A673 (cell line): ENCODE results near the gene KMT5B. TPM values are rescaled to one million over a fixed set of nuclear protein-coding genes. Genes with fewer than 3 reads are reported as not detected.

Experiments used
- BruUV-seq: library from RNA; stranded (reverse); fragments of 400-500 nt; replicated peaks from 2 replicates; lab custom pipeline; 2021; lab: Mats Ljungman, UMichigan
- CTCF ChIA-PET: fragments of 300-600 bp; sonication (Branson Sonifier 250); formaldehyde crosslinking; loops from one replicate; lab custom pipeline; 2022; ENCODE audit warnings: antibody characterized with exemption; lab: Charles Lee
- POLR2A ChIA-PET: fragments of 300-600 bp; sonication (Branson Sonifier 250); formaldehyde crosslinking; loops from one replicate; lab custom pipeline; 2022; ENCODE audit warnings: antibody characterized with exemption; ENCODE audit not compliant: low non-redundant PET; lab: Charles Lee
- DNase-seq: peaks from one replicate; pipeline ENCODE4 v3.0.0-alpha.2; 2015; ENCODE audit warnings: low spot score
- H3K27ac ChIP-seq: fragments of 200-600 bp; sonication (generic); 2 replicates; pipeline ENCODE4 v1.5.1; 2016; ENCODE audit warnings: mixed run types, low read depth, mild to moderate bottlenecking, mixed read lengths, antibody characterized with exemption, low read length; ENCODE audit not compliant: poor library complexity, severe bottlenecking
- H3K27me3 ChIP-seq: fragments of 200-600 bp; sonication (generic); replicated peaks from 2 replicates; pipeline ENCODE4 v1.6.1; 2017; ENCODE audit warnings: mixed run types, low read depth, mild to moderate bottlenecking, mixed read lengths, antibody characterized with exemption, low read length; ENCODE audit not compliant: insufficient read depth, poor library complexity
- H3K36me3 ChIP-seq: fragments of 200-600 bp; sonication (generic); 2 replicates; pipeline ENCODE4 v1.6.1; 2016; ENCODE audit warnings: mixed run types, mild to moderate bottlenecking, mixed read lengths, antibody characterized with exemption, low read length; ENCODE audit not compliant: insufficient read depth, poor library complexity, severe bottlenecking
- H3K4me1 ChIP-seq: fragments of 200-600 bp; sonication (generic); 2 replicates; pipeline ENCODE4 v1.6.1; 2017; ENCODE audit warnings: mixed run types, mild to moderate bottlenecking, mixed read lengths, antibody characterized with exemption, low read length; ENCODE audit not compliant: insufficient read depth, poor library complexity, severe bottlenecking
- H3K4me3 ChIP-seq: fragments of 200-600 bp; sonication (generic); 2 replicates; pipeline ENCODE4 v1.5.1; 2016; ENCODE audit warnings: low read depth, mixed run types, mild to moderate bottlenecking, mixed read lengths, low read length; ENCODE audit not compliant: poor library complexity, severe bottlenecking
- H3K9me3 ChIP-seq: fragments of 200-600 bp; sonication (generic); 2 replicates; pipeline ENCODE4 v1.6.1; 2016; ENCODE audit warnings: mixed run types, low read depth, mild to moderate bottlenecking, mixed read lengths, antibody characterized with exemption, low read length; ENCODE audit not compliant: poor library complexity, severe bottlenecking
- CTCF ChIP-seq: fragments of 300-800, 200-600 bp; sonication (generic); conservative IDR thresholded peaks from 2 replicates; pipeline ENCODE4 v1.5.1; 2017; ENCODE audit warnings: low read depth, mild to moderate bottlenecking, antibody characterized with exemption, low read length, moderate library complexity, mixed read lengths
- EZH2 ChIP-seq: fragments of 200-600 bp; sonication (generic); IDR thresholded peaks from 2 replicates; pipeline ENCODE4 v1.6.1; 2017; ENCODE audit warnings: borderline replicate concordance, low read depth, mild to moderate bottlenecking, mixed read lengths, antibody characterized with exemption, low read length; ENCODE audit not compliant: poor library complexity, severe bottlenecking
- intact Hi-C: fragments of 100-400 bp; cut with micrococcal nuclease; formaldehyde crosslinking; loops from one replicate; pipeline ENCODE4 v1.10.0; 2022; ENCODE audit not compliant: unreplicated experiment
- total RNA-seq: library from RNA; stranded (reverse); gene quantifications from 2 replicates; pipeline ENCODE4 v1.2.3, GENCODE V29; 2021

KMT5B gene
- total RNA-seq, 1 experiment from 2014 or later, result 35.4 TPM

GRCh38 chr11:68215087-68215445 lies 2.0 kb upstream of the KMT5B start:
- DNase-seq, result peak; percentile 40
- no peaks in the 10 kb centered on the region for H3K36me3 ChIP-seq

GRCh38 chr11:68214173-68215086 lies 1.3 kb upstream of the KMT5B start:
- no TSS peak for BruUV-seq
- DNase-seq, result no peak
- H3K9me3 ChIP-seq, result no peaks in the 10 kb centered on the region
- peak overlapping the region; percentile 87 for H3K4me3 ChIP-seq
- H3K4me1 ChIP-seq, result peaks cover 26% of the 10 kb centered on the region
- intact Hi-C loops, result no loop called here
- no peaks in the 10 kb centered on the region for H3K27me3 ChIP-seq
- H3K36me3 ChIP-seq, result no peaks in the 10 kb centered on the region
- TF ChIP-seq CTCF (no peak), EZH2 (no peak)
- H3K27ac ChIP-seq, result peak overlapping the region; percentile 99
- CTCF ChIA-PET, result interaction anchor here (0.8 kb wide), 1 partner anchor 43 kb away, joined by 5 read pairs; no protein-coding TSS in a partner anchor
- POLR2A ChIA-PET, result no interaction called here

More at GRCh38 chr11:68215087-68215445, 2.0 kb upstream of the KMT5B start:
- POLR2A ChIA-PET, result no interaction called here
- peaks cover 23% of the 10 kb centered on the region for H3K4me1 ChIP-seq
- H3K27me3 ChIP-seq, result no peaks in the 10 kb centered on the region
- CTCF ChIA-PET, result no interaction called here
- no peak overlapping the region for H3K27ac ChIP-seq
- no TSS peak for BruUV-seq
- H3K4me3 ChIP-seq, result no peak overlapping the region
- TF ChIP-seq EZH2 (no peak), CTCF (no peak)
- intact Hi-C loops, result no loop called here
- H3K9me3 ChIP-seq, result no peaks in the 10 kb centered on the region

GRCh38 chr11:68213555-68214172 lies 568 bp upstream of the KMT5B start:
- Histone ChIP-seq H3K27me3 (no peaks in the 10 kb centered on the region), H3K9me3 (no peaks in the 10 kb centered on the region), H3K4me3 (peak overlapping the region; percentile 87), H3K36me3 (no peaks in the 10 kb centered on the region), H3K27ac (peak overlapping the region; percentile 99), H3K4me1 (peaks cover 28% of the 10 kb centered on the region)
- peak; percentile 99 for DNase-seq
- POLR2A ChIA-PET, result no interaction called here
- no TSS peak for BruUV-seq
- CTCF ChIA-PET, result interaction anchor here (0.8 kb wide), 1 partner anchor 44 kb away, joined by 5 read pairs; no protein-coding TSS in a partner anchor
- TF ChIP-seq EZH2 (no peak), CTCF (no peak)
- intact Hi-C loops, result no loop called here
